DOHH2 (cell line): ENCODE data around the gene OOSP1.

Experiments
- H3F3A ChIP-seq: fragments of 200-600 bp; sonication (generic), shearing (Covaris generic); 2 replicates; pipeline ENCODE4 v1.6.0; 2016; ENCODE audit warnings: antibody characterized with exemption, mild to moderate bottlenecking; ENCODE audit not compliant: control insufficient read depth, insufficient read depth
- H3K27ac ChIP-seq: fragments of 200-600 bp; sonication (generic); 2 replicates; pipeline ENCODE4 v1.5.1; 2014; ENCODE audit warnings: low read depth, mild to moderate bottlenecking, low read length, moderate library complexity
- H3K27me3 ChIP-seq: fragments of 200-600 bp; sonication (generic); 2 replicates; pipeline ENCODE4 v1.6.1; 2014; ENCODE audit warnings: mild to moderate bottlenecking, low read length, mixed read lengths; ENCODE audit not compliant: control insufficient read depth
- H3K36me3 ChIP-seq: fragments of 200-600 bp; sonication (generic); 2 replicates; pipeline ENCODE4 v1.6.1; 2014; ENCODE audit warnings: mild to moderate bottlenecking, low read length, moderate library complexity, mixed read lengths; ENCODE audit not compliant: control insufficient read depth
- H3K4me1 ChIP-seq: fragments of 200-600 bp; sonication (generic); 2 replicates; pipeline ENCODE4 v1.6.1; 2014; ENCODE audit warnings: mild to moderate bottlenecking, low read length, mixed read lengths; ENCODE audit not compliant: control insufficient read depth
- H3K4me2 ChIP-seq: fragments of 200-600 bp; sonication (generic); 2 replicates; pipeline ENCODE4 v1.6.0; 2014; ENCODE audit warnings: mild to moderate bottlenecking, low read length, moderate library complexity
- H3K4me3 ChIP-seq: fragments of 200-600 bp; sonication (generic); 2 replicates; pipeline ENCODE4 v1.5.1; 2014; ENCODE audit warnings: mild to moderate bottlenecking, low read length, mixed read lengths
- H3K79me2 ChIP-seq: fragments of 200-600 bp; sonication (generic); 2 replicates; pipeline ENCODE4 v1.6.1; 2014; ENCODE audit warnings: mild to moderate bottlenecking, low read length, mixed read lengths; ENCODE audit not compliant: control insufficient read depth
- H3K9me2 ChIP-seq: fragments of 200-600 bp; sonication (generic); replicated peaks from 2 replicates; pipeline ENCODE4 v1.6.1; 2014; ENCODE audit warnings: mild to moderate bottlenecking, low read length, mixed read lengths; ENCODE audit not compliant: control insufficient read depth
- H3K9me3 ChIP-seq: fragments of 200-600 bp; sonication (generic); 2 replicates; pipeline ENCODE4 v1.6.1; 2014; ENCODE audit warnings: antibody characterized with exemption, low read length, mixed read lengths; ENCODE audit not compliant: control insufficient read depth, insufficient read depth
- H4K20me1 ChIP-seq: fragments of 200-600 bp; sonication (generic); 2 replicates; pipeline ENCODE4 v1.6.0; 2014; ENCODE audit warnings: low read depth, mild to moderate bottlenecking, antibody characterized with exemption, low read length, moderate library complexity; ENCODE audit not compliant: control insufficient read depth, insufficient read depth
- CTCF ChIP-seq: fragments of 200-600 bp; sonication (generic); IDR thresholded peaks from one replicate; pipeline ENCODE4 v1.5.1; 2014; ENCODE audit warnings: antibody characterized with exemption, mild to moderate bottlenecking, low read depth, low read length; ENCODE audit not compliant: poor library complexity, severe bottlenecking
- EZH2phosphoT487 ChIP-seq: fragments of 200-600 bp; sonication (generic); IDR thresholded peaks from 2 replicates; pipeline ENCODE4 v1.6.1; 2017; ENCODE audit warnings: borderline replicate concordance, mild to moderate bottlenecking, antibody characterized with exemption, low read length, moderate library complexity, mixed read lengths

Gene OOSP1

GRCh38 chr11:59918480-59918879 lies 19.8 kb upstream of the OOSP1 start:
- Histone ChIP-seq H4K20me1 (no peaks in the 10 kb centered on the region), H3K9me3 (peaks cover 7% of the 10 kb centered on the region; the same call in 1 of the 2 replicates), H3K4me2 (no peak overlapping the region), H3K9me2 (no peaks in the 10 kb centered on the region), H3K4me3 (no peak overlapping the region), H3K27ac (no peak overlapping the region), H3K36me3 (no peaks in the 10 kb centered on the region), H3K4me1 (no peaks in the 10 kb centered on the region), H3K27me3 (no peaks in the 10 kb centered on the region), H3F3A (no peaks in the 10 kb centered on the region), H3K79me2 (no peaks in the 10 kb centered on the region)
- TF ChIP-seq CTCF (no peak), EZH2phosphoT487 (no peak)

- Histone ChIP-seq H4K20me1 (no peaks in the 10 kb centered on the region), H3K36me3 (no peaks in the 10 kb centered on the region), H3K9me2 (no peaks in the 10 kb centered on the region), H3K9me3 (peaks cover 13% of the 10 kb centered on the region), H3K4me1 (no peaks in the 10 kb centered on the region), H3K79me2 (no peaks in the 10 kb centered on the region), H3K27ac (no peak overlapping the region), H3K27me3 (no peaks in the 10 kb centered on the region), H3F3A (no peaks in the 10 kb centered on the region), H3K4me3 (no peak overlapping the region), H3K4me2 (no peak overlapping the region)
- TF ChIP-seq CTCF (peak; percentile 63), EZH2phosphoT487 (no peak)
Observed at GRCh38 chr11:59918987-59919589, 19.1 kb upstream of the OOSP1 start.

- no peak overlapping the region for H3K4me2 ChIP-seq
- H4K20me1 ChIP-seq = no peaks in the 10 kb centered on the region
- H3K9me2 ChIP-seq = no peaks in the 10 kb centered on the region
- no peak overlapping the region for H3K27ac ChIP-seq
- H3K27me3 ChIP-seq = no peaks in the 10 kb centered on the region
- H3K36me3 ChIP-seq = no peaks in the 10 kb centered on the region
- H3F3A ChIP-seq = no peaks in the 10 kb centered on the region
- no peak overlapping the region for H3K4me3 ChIP-seq
- TF ChIP-seq CTCF (no peak), EZH2phosphoT487 (no peak)
- H3K79me2 ChIP-seq = no peaks in the 10 kb centered on the region
- H3K4me1 ChIP-seq = no peaks in the 10 kb centered on the region
- peaks cover 19% of the 10 kb centered on the region for H3K9me3 ChIP-seq
Observed at GRCh38 chr11:59923813-59924212, 14.4 kb upstream of the OOSP1 start.
